ENCODE measurements around the gene GJC2.

DNA sequence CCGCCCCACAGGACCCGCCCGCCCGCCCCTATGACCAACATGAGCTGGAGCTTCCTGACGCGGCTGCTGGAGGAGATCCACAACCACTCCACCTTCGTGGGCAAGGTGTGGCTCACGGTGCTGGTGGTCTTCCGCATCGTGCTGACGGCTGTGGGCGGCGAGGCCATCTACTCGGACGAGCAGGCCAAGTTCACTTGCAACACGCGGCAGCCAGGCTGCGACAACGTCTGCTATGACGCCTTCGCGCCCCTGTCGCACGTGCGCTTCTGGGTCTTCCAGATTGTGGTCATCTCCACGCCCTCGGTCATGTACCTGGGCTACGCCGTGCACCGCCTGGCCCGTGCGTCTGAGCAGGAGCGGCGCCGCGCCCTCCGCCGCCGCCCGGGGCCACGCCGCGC, 8.0 kb downstream of the GJC2 start:
- TF ChIP-seq, protein P1, sequence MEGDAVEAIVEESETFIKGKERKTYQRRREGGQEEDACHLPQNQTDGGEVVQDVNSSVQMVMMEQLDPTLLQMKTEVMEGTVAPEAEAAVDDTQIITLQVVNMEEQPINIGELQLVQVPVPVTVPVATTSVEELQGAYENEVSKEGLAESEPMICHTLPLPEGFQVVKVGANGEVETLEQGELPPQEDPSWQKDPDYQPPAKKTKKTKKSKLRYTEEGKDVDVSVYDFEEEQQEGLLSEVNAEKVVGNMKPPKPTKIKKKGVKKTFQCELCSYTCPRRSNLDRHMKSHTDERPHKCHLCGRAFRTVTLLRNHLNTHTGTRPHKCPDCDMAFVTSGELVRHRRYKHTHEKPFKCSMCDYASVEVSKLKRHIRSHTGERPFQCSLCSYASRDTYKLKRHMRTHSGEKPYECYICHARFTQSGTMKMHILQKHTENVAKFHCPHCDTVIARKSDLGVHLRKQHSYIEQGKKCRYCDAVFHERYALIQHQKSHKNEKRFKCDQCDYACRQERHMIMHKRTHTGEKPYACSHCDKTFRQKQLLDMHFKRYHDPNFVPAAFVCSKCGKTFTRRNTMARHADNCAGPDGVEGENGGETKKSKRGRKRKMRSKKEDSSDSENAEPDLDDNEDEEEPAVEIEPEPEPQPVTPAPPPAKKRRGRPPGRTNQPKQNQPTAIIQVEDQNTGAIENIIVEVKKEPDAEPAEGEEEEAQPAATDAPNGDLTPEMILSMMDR (IDR thresholded peaks at IDR 0.05) = no peak
- no peak for TF ChIP-seq EZH2 (IDR thresholded peaks at IDR 0.05; ENCODE audit: borderline replicate concordance, insufficient read depth, low read depth, low read length, poor library complexity, severe bottlenecking)
